Breast epithelium (tissue), 4 donors: ENCODE results near the gene CEACAM8. TPM values are rescaled to one million over a fixed set of nuclear protein-coding genes. Genes with fewer than 3 reads are reported as not detected.

Source experiments
- DNase-seq, 2 donors: peaks; one replicate each; pipeline ENCODE4 v3.0.0-alpha.2; 2019; ENCODE audit warnings: low spot score in 2 of 2
- H3K27ac ChIP-seq, 2 donors: fragments of 200-600 bp; sonication (generic) in 1 of 2; one replicate each; pipeline ENCODE4 v1.5.1; 2016 to 2019; ENCODE audit warnings: mild to moderate bottlenecking in 1 of 2
- H3K27me3 ChIP-seq, 2 donors: fragments of 200-600 bp; sonication (generic) in 1 of 2; one replicate each; pipeline versions ENCODE4 v1.5.1 to v1.6.0; 2017 to 2019; ENCODE audit warnings: control low read depth in 1 of 2, mild to moderate bottlenecking in 1 of 2
- H3K36me3 ChIP-seq: fragments of 200-600 bp; one replicate; pipeline ENCODE4 v1.5.1; 2019
- H3K4me1 ChIP-seq, 2 donors: fragments of 200-600 bp; sonication (generic); one replicate each; pipeline ENCODE4 v1.5.1; 2016 to 2019; ENCODE audit warnings: control low read depth in 1 of 2
- H3K4me3 ChIP-seq, 3 donors: fragments of 200-600 bp; sonication (generic); 1 replicate in 2 of 3; 2 replicates in 1 of 3; pipeline ENCODE4 v1.5.1; 2016 to 2019; ENCODE audit warnings: mild to moderate bottlenecking in 3 of 3, moderate library complexity in 2 of 3
- H3K9me3 ChIP-seq, 2 donors: fragments of 200-600 bp; sonication (generic) in 1 of 2; one replicate each; pipeline ENCODE4 v1.5.1; 2016 to 2019; ENCODE audit warnings: control low read depth in 1 of 2
- POLR2A ChIP-seq: fragments of 450-650 bp; IDR thresholded peaks from one replicate; pipeline ENCODE4 v1.6.1; 2016; ENCODE audit warnings: antibody characterized with exemption, mild to moderate bottlenecking, moderate library complexity
- POLR2AphosphoS5 ChIP-seq, 3 donors: sonication (generic); formaldehyde crosslinking; IDR thresholded peaks; one replicate each; pipeline ENCODE4 v1.6.1; 2017; ENCODE audit warnings: antibody characterized with exemption in 3 of 3
- intact Hi-C: fragments of 100-400 bp; cut with DNase I; formaldehyde crosslinking; loops from one replicate; pipeline ENCODE4 v1.15.1; 2023; ENCODE audit warnings: low total_unique reads
- total RNA-seq, 3 donors: library from RNA; depleted of rRNA; stranded (reverse); fragments of >200 nt; gene quantifications; one replicate each; pipeline ENCODE4 v1.1.0, GENCODE V29; 2016
- TF ChIP-seq, protein P1 (sequence below), 3 donors: fragments of 450-650 bp; IDR thresholded peaks; one replicate each; pipeline ENCODE4 v1.5.1; 2016 to 2017; ENCODE audit warnings: antibody characterized with exemption in 3 of 3, mild to moderate bottlenecking in 3 of 3, moderate library complexity in 3 of 3

The CEACAM8 gene
- total RNA-seq, 3 donors from 2014 or later: not detected

DNA sequence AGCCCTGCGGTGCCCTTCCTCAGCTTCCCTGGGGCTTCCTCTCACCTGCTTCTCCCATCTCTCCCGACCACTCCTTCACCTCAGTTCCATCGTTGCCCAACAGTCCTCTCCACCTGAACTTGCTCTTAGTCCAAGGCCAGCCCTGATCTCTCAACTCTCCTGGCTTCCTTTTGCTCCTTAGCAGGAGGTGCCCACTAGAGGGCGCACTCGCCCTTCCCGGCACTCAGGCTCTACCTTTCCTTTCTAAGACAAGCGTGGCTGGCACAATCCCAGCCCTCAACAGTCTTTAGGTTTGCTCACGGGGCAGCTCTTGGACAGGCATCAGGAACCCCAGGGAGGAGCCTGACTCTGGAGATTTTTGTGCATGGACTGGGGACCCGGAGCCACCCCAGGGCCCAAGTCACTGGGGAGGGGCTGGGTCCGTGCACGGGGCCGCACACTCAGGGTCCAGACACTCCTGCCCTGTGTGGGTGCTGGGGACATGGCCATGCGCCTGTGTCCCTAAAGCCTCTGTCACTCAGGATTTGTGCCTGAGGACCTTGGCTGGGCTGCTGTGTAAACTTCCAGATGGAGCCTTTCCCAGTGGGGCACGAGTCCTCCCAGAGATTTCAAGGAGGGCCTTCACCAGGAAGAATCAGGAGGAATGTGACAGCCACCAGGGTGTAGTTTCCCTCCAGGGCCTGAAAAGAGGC is 12.1 kb upstream of the CEACAM8 start:
- H3K27me3 ChIP-seq: no peaks in the 10 kb centered on the region

DNA sequence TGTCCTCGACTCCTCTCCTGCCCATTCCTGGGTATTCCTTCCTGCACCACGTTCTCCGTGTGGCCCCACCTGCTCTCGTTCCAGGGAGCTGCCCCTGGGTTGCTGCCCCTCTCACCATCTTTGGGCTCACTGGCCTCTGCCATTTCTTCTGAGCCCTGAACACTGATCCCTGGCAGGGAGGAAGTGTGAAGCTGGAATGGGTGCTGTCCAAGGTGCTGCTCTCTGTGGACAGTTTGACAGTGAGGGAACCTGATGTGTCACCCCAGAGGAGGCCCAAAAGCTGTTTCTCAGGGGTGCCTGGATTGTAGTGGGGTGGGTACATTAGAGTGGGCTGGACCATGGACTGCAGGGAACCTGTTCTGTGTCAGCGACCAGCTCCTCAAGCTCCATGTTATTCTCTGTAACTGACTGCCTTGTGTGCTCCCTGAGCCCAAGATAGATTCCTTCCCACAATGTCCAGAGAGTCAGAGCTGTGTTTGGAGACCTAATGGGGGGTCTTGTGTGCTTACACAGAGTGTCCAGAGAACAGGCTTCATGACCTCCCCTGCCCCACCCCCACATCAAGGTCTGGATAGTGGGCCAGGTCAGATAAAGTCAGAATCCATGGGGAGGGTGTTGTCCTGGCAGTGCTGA is 7.2 kb upstream of the CEACAM8 start:
- intact Hi-C loops: no loop called here
- TF ChIP-seq, protein P1, sequence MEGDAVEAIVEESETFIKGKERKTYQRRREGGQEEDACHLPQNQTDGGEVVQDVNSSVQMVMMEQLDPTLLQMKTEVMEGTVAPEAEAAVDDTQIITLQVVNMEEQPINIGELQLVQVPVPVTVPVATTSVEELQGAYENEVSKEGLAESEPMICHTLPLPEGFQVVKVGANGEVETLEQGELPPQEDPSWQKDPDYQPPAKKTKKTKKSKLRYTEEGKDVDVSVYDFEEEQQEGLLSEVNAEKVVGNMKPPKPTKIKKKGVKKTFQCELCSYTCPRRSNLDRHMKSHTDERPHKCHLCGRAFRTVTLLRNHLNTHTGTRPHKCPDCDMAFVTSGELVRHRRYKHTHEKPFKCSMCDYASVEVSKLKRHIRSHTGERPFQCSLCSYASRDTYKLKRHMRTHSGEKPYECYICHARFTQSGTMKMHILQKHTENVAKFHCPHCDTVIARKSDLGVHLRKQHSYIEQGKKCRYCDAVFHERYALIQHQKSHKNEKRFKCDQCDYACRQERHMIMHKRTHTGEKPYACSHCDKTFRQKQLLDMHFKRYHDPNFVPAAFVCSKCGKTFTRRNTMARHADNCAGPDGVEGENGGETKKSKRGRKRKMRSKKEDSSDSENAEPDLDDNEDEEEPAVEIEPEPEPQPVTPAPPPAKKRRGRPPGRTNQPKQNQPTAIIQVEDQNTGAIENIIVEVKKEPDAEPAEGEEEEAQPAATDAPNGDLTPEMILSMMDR (IDR thresholded peaks at IDR 0.05): no peak
- TF ChIP-seq POLR2AphosphoS5 (IDR thresholded peaks at IDR 0.05) (no peak), POLR2A (no peak)
- DNase-seq: no peak
- Histone ChIP-seq H3K27me3 (no peaks in the 10 kb centered on the region), H3K4me1 (no peaks in the 10 kb centered on the region), H3K36me3 (no peaks in the 10 kb centered on the region), H3K9me3 (no peaks in the 10 kb centered on the region), H3K27ac (no peak overlapping the region), H3K4me3 (no peak overlapping the region)

More for the DNA sequence above, 12.1 kb upstream of the CEACAM8 start:
- Histone ChIP-seq H3K27ac (peak overlapping the region in 1 of 2 donors; percentile 52), H3K4me1 (no peaks in the 10 kb centered on the region), H3K36me3 (no peaks in the 10 kb centered on the region), H3K9me3 (no peaks in the 10 kb centered on the region), H3K4me3 (no peak overlapping the region)
- intact Hi-C loops: no loop called here
- TF ChIP-seq, protein P1 (IDR thresholded peaks at IDR 0.05): peak; percentile 36 to 75 (median 56)
- TF ChIP-seq POLR2A: no peak
- DNase-seq: peak; percentile 86

DNA sequence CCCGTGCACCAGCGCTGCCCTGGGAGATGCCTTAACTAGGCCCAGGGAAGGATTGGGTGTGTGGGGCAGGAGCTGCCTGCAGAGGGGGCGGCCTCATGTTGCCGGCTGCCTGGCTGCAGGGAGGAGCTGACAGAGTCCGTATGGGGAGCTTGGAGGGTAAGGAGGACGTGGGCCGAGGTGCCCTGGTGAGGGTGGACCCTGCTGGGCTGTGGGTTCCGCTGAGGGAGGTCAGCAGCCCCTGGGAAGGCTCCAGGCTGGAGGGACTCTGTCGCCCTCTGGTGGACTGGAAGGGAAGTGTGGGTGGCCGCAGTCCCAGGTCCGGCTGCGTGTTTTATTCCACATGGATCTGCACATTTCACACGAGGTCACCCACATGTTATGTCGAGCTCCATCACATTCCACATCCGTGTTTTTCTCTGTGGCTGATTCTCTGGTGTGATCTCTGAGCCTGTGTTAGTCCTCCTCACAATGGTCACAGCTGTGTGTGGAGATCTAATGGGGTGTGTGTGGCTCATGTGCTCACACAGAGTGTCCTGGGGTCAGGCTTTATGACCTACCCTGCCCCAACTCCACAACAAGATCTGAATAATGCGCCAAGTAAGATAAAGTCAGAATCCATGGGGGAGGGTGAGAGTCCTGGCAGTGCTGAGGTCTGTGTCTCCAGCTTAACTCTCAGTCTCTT is 1.8 kb upstream of the CEACAM8 start:
- Histone ChIP-seq H3K4me1 (no peaks in the 10 kb centered on the region), H3K36me3 (no peaks in the 10 kb centered on the region), H3K9me3 (no peaks in the 10 kb centered on the region), H3K27me3 (no peaks in the 10 kb centered on the region), H3K4me3 (no peak overlapping the region), H3K27ac (no peak overlapping the region)
- intact Hi-C loops: no loop called here
- TF ChIP-seq POLR2AphosphoS5 (IDR thresholded peaks at IDR 0.05) (no peak), POLR2A (no peak)
- TF ChIP-seq, protein P1 (IDR thresholded peaks at IDR 0.05): peak; percentile 48 to 79 (median 63)
- no peak for DNase-seq

DNA sequence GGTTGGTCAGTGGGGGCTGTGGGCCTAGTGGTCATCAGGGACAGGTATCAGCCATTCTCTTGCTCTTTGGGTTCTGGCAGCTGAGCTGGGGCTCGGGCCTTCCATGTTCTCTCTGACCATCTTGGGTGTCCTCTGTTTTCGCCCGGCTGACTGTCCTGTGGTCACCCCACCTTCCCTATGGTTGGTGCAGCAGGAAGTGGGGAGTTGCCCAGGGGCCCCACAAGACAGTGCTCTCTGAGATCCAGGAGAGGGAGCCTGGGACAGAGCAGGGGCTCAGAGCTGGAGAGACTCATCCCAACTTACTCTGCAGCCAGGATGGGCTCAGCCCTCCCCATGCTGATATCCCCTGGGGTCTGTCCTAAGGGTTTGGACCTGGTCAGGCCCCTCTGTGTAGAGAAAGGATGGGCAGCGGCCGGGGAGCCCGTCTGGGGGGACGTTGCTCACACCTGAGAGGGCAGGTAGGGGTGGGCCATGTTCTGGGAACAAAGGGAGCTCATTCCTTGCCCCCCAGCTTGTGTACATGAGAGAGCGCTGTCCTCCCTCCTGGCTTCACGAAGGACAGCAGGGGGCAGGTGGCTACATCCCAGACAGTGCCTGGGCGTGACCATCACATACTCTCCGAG is 937 bp upstream of the CEACAM8 start:
- TF ChIP-seq POLR2AphosphoS5 (IDR thresholded peaks at IDR 0.05) (no peak), POLR2A (no peak)
- TF ChIP-seq, protein P1 (IDR thresholded peaks at IDR 0.05): no peak
- Histone ChIP-seq H3K36me3 (no peaks in the 10 kb centered on the region), H3K27ac (no peak overlapping the region), H3K9me3 (no peaks in the 10 kb centered on the region), H3K4me3 (no peak overlapping the region), H3K4me1 (no peaks in the 10 kb centered on the region), H3K27me3 (no peaks in the 10 kb centered on the region)
- no peak for DNase-seq
- intact Hi-C loops: no loop called here
